HG02759 (cell line): ENCODE results near the gene CFAP65.

ENCODE experiments used
- ATAC-seq: cut with Tn5 transposase; IDR thresholded peaks from one replicate; pipeline ENCODE4 v1.9.1; 2021; ENCODE audit warnings: mild to moderate bottlenecking, moderate library complexity; ENCODE audit not compliant: unreplicated experiment

Gene CFAP65

GRCh38 chr2:218993345-218994315, 47.7 kb downstream of the CFAP65 start, which contains the start of gene CRYBA2:
CRYBA2 (minus strand) TSS chr2:218993422; CDS start chr2:218993176, 246 bp downstream.
- no peak for ATAC-seq

GRCh38 chr2:218992703-218993344, 48.5 kb downstream of the CFAP65 start:
- ATAC-seq, result no peak

- no peak for ATAC-seq
Measured at GRCh38 chr2:218992196-218992595, 49.1 kb downstream of the CFAP65 start.

- ATAC-seq, result no peak
Measured at GRCh38 chr2:218991674-218992168, 49.6 kb downstream of the CFAP65 start.

GRCh38 chr2:218990612-218991011, 50.7 kb downstream of the CFAP65 start:
- no peak for ATAC-seq

- ATAC-seq, result no peak
Measured at GRCh38 chr2:218990052-218990451, 51.3 kb downstream of the CFAP65 start.

- ATAC-seq, result no peak
Measured at GRCh38 chr2:218988650-218989049, 52.7 kb downstream of the CFAP65 start.

GRCh38 chr2:218988164-218988563, 53.2 kb downstream of the CFAP65 start:
- ATAC-seq, result no peak

- no peak for ATAC-seq
Measured at GRCh38 chr2:218986148-218986761, 55.1 kb downstream of the CFAP65 start.

- ATAC-seq, result no peak
Measured at GRCh38 chr2:218985325-218986091, 55.8 kb downstream of the CFAP65 start.

GRCh38 chr2:218985021-218985324, 56.3 kb downstream of the CFAP65 start, which contains the start of gene FEV:
FEV (minus strand) TSS chr2:218985184; CDS start chr2:218985075, 109 bp downstream.
- ATAC-seq, result no peak

GRCh38 chr2:218984239-218985020, 56.9 kb downstream of the CFAP65 start:
- no peak for ATAC-seq

GRCh38 chr2:218983934-218984238, 57.4 kb downstream of the CFAP65 start:
- ATAC-seq, result no peak

- ATAC-seq, result no peak
Measured at GRCh38 chr2:218983263-218983933, 57.9 kb downstream of the CFAP65 start.

- ATAC-seq, result no peak
Measured at GRCh38 chr2:218982586-218983262, 58.6 kb downstream of the CFAP65 start.

- no peak for ATAC-seq
Measured at GRCh38 chr2:218981881-218982585, 59.3 kb downstream of the CFAP65 start.

GRCh38 chr2:218981390-218981880, 59.9 kb downstream of the CFAP65 start:
- no peak for ATAC-seq

- no peak for ATAC-seq
Measured at GRCh38 chr2:218980735-218981389, 60.5 kb downstream of the CFAP65 start.
